ENCODE measurements around the gene DAB1.

DAB1 gene

DNA sequence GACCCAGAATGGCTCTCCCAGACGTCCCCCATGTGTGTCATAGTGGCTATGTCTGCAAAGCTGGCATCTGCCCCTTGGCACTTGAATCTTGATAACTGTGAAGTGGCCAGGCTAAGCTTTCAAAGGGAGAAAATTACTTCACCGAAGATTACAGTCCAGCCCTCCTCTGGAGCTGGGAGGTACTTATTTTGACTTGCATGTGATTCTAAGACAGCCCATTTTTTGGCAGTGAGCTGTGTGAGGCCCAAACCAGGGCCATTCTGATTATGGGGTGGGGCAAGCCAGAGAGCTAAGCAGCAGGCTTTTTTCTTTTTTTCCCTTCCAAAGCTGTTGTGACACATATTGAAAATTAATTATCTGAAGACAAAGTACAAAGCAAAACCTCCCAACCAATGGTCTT is 415.9 kb downstream of the DAB1 start:
- no peak for DNase-seq

- DNase-seq = no peak
Observed at GRCh38 chr1:57007472-57007871, 416.4 kb downstream of the DAB1 start.

DNA sequence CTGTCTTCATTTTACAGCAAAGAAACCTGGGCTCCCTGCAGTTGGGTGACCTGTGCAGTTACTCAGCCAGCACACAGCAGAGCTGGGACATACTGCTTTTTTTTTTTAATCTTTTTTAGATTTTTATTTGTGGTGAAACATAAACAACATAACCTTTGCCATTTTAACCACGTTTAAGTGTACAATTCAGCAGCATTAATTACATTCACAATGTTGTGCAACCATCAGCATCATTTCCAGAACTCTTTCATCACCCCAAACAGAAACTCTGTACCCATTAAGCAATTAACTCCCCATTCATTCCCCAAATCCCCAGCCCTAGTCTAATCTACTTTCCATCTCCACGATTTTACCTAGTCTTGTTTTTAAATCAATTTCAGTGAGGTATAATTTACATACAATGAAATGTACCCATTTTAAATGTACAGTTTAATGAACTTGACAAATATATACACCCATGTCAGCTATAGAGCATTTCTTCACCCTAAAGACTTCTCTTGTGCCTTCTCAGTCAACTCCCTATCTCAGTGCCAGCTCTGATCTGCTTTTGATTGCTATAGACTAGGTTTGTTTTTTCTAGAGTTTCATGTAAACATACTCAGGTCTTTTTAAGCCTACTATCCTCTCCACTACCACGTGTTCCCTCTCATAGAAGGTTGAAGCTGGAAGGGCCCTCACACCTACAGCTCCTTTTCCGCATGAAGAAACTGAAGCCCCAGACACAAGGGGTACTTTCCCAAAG is 420.3 kb downstream of the DAB1 start:
- DNase-seq = no peak

DNA sequence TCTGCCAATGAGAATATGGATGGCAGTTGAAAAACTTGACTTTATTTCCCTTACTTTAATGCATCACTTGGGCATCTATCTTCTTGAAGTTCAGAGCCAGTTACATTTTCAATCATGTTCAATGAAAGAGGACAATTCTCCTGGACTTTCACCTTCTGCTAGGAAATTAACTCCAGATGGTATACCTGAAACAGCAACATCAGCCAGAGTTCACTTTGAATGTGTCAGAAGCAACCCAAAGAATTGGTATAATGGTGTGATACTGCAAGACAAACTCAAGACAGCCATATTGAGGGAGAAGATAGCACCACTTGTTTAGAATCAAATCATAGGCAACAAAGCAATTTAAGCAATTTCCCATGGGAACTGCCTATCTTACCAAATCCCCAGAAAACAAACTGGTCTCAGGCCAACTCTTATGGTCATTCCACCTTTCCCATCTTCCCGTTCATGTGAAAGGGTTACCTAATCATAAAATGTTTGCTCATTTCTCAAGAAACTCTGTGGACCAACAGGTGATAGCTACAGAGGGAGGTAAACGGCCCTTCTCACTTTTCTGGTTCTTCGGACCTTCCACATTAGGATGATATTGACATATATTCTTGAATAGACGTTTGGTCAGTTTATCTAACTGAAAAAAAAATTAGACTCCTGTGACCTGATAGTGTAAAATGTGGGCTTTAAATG is 428.3 kb downstream of the DAB1 start:
- no peak for DNase-seq

- DNase-seq = no peak
Observed at GRCh38 chr1:56993475-56993874, 430.4 kb downstream of the DAB1 start.

- no peak for DNase-seq
Observed at GRCh38 chr1:56992318-56993125, 431.3 kb downstream of the DAB1 start.

DNA sequence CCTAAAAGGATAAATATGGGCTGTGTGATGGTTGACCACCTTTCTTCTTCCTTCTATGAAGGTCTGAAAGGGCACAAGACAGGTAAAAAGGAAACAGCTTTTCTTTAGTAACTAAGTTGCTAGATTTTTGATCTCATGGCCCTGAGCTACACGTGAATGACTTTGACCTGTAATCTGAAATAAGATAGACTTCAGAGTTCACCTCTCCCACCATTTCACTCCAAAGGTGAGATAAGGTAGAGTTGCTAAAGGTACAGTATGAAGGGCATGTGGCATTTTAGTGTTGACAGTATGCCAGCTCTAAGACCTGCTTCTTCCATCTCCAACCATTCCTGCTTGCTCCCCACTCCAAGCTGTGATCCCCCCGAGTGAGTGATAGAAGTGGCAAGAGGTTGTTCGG is 432.3 kb downstream of the DAB1 start:
- DNase-seq = no peak

GRCh38 chr1:56986397-56986796 is 437.5 kb downstream of the DAB1 start:
- peak; percentile 4 for DNase-seq

- no peak for DNase-seq
Observed at GRCh38 chr1:56985857-56986256, 438.0 kb downstream of the DAB1 start.

- no peak for DNase-seq
Observed at GRCh38 chr1:56983484-56983883, 440.4 kb downstream of the DAB1 start.

- DNase-seq = no peak
Observed at GRCh38 chr1:56979986-56980755, 443.7 kb downstream of the DAB1 start.

DNA sequence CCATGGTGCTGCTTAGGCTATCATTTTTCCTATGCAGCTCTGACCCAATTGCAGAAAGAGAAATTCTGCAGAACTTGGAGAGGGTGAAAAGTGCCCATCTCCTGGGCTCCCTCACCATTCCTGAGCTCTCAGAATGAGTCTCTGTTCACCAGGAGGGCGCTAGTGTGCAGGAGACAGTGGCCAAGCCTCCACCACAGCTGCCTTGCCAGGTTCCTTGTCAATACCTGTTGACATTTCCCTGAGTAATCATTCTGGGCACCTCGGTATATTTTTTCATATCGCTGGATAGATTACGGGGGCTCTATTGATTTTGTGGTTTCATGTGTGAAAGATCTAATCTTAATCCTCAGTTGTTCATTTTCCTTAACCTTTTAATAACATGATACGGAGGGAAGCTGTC is 445.0 kb downstream of the DAB1 start:
- DNase-seq = no peak

DNA sequence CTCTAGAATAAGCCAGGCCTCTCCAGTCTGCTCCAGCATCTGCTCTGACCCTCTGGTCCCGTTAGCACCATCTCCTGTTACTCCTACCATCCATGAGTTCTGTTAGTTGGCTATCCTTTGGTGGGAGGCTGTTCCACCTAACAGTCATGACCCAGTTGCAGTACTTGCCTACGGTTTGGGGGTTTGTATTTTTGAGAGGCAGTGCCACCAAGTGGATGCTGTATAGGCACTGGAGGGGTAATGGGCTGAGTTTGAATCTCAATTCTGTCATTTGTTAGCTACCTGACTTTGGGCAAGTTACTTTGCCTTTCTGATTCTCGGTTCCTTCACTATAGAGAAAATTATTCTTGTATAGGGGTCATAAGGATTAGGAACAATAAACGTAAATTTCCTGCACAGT is 445.9 kb downstream of the DAB1 start:
- DNase-seq = no peak

- no peak for DNase-seq
Observed at GRCh38 chr1:56975446-56975845, 448.4 kb downstream of the DAB1 start.

DNA sequence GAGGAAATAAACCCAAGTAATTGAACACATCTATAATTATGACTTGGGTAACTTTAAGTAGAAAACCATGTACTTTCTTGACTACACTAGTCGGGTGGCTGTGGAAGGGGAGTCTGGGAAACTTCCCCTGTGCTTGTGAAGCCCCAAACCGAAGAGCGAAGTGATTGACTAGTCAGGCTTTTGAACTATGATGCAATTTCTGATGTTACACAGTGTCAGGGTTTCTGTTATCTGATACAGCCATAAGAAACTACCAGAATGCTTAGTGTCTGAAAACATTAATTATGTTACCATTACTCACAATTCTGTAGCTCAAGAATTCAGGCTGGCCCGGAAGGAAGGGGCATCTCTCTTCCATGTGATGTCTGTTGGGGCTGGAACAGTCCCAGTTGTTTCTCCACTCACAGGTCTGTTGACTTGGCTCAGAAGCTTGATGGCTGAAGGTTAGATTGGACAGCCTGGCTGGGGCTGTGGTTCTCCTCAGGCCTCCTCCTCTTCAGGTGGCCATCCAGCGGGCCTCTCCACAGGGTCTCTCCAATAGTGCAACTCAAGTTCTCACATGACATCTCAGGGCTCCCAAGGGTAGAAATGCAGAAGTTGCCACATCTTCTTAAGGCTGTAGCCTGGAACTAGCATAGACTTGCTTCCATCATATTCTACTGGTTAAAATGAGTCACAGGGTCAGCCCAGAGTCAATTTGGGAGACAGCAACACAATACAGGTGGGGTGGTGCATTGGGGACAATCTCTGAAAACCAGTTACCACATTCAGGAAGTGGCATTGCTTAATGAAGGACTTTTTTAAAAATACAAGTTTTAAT is 449.7 kb downstream of the DAB1 start:
- no peak for DNase-seq

GRCh38 chr1:56972976-56973375 is 450.9 kb downstream of the DAB1 start:
- DNase-seq = no peak

- no peak for DNase-seq
Observed at GRCh38 chr1:56970280-56970679, 453.6 kb downstream of the DAB1 start.

DNA sequence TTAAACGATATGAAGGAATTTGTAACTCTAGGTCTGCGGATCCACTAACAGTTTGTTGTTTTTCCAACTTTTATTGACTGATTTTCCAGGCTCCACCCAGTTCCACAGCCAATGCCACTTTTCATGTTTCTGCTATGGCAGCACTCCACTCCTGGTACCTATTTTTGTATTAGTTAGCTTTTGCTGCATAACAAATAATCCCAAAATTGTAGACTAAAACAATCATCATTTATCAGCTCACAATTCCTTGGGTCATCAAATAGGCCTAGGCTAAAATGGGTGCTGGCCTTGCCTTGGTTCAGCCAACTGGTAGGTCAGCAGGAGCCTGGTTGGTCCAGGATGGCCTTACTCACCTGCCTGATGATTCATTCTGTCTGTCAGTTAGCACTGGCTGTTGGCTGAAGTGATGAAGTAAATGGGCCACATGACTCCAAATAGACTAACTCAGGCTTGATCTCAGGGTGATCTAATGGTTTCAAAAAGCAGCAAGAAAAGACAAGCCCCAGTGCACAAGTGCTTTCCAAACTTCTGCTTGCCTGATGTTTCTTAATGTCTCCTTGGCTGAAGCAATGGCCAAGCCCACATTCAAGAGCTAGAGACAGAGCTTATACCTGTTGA is 454.9 kb downstream of the DAB1 start:
- DNase-seq = no peak

DNA sequence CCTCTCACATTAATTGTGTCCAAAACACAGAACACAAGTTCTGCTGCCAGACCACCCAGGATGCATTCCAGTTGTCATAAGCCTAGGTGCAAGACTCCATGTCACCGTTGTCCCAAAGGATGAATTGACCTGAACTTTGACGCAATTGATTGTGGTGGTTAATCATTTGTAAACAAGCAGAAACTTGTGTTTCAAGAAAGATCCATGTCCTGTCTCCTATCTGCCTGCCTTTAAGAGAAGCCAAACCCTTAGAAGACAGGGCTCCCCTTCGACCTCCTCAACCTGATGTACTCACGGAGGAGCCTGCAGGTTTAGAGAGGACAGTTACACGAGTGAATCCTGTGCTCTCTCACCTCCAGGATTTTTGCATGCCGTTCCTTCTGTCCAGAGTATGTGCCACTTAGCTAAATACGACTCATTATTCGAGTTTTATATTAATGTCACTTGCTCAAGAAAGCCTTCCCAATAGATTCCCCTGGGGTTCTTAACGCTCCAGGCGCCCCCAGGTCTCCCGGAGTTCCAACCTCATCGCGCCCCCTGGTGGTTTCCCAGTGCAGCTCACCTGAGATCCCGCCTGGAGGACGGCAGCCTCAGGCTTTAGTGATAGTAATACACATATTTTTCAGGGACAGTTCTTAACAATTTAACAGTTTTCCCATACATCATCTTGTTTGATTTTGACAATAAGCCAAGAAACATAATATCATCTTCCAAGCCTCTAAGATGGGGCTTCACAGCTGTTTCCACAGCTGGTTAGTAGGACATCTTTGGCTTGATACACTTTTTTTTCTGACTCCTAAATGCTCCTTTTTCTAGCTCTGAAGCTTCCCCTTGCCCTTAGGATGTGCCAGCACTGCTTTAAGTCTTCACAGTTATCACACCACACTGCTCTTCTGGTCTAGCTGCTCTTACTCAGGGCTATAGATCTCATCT is 455.7 kb downstream of the DAB1 start:
- peak; percentile 19 for DNase-seq

DNA sequence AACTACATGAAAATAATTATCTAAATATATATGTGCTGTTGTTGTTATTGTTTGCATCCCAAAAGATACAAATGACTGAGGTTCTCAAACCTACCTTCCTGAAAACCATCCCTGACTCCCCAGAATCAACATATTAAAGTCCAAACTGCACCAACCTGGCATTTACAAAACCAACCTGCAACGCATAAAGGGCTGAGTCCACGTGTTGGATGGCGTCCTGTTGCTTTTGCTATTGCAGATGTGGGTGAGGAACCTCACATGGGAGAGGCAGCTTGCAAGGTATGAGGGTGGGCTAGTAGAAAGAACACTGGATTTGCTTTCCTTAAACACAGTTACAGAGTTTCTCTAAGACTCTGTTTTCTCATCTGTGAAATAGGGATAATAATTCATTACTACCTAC is 456.5 kb downstream of the DAB1 start:
- no peak for DNase-seq

DNA sequence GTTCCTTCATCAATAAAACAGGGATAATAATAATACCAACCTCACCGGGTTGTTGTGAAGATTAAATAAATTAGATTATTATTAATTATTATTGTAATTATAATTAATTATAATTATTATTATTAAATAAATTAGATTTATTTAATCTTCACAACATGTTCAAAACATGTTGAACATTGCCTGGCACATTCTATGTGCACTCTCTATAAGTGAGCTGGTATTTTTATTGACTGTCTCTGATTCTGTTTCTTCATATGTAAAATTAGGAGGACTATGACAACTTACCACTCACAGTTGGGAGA is 457.2 kb downstream of the DAB1 start:
- DNase-seq = no peak
